LNCAP (cell line): Measurements from ENCODE around the gene VAPB.

Experiments used
- TF ChIP-seq, protein P1 (sequence below): fragments of 450-650 bp; IDR thresholded peaks from 2 replicates; pipeline ENCODE4 v1.5.1; 2017; ENCODE audit warnings: mild to moderate bottlenecking

VAPB gene

GRCh38 chr20:58471193-58472164 is 82.5 kb downstream of the VAPB start:
- TF ChIP-seq, protein P1, sequence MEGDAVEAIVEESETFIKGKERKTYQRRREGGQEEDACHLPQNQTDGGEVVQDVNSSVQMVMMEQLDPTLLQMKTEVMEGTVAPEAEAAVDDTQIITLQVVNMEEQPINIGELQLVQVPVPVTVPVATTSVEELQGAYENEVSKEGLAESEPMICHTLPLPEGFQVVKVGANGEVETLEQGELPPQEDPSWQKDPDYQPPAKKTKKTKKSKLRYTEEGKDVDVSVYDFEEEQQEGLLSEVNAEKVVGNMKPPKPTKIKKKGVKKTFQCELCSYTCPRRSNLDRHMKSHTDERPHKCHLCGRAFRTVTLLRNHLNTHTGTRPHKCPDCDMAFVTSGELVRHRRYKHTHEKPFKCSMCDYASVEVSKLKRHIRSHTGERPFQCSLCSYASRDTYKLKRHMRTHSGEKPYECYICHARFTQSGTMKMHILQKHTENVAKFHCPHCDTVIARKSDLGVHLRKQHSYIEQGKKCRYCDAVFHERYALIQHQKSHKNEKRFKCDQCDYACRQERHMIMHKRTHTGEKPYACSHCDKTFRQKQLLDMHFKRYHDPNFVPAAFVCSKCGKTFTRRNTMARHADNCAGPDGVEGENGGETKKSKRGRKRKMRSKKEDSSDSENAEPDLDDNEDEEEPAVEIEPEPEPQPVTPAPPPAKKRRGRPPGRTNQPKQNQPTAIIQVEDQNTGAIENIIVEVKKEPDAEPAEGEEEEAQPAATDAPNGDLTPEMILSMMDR = no peak

DNA sequence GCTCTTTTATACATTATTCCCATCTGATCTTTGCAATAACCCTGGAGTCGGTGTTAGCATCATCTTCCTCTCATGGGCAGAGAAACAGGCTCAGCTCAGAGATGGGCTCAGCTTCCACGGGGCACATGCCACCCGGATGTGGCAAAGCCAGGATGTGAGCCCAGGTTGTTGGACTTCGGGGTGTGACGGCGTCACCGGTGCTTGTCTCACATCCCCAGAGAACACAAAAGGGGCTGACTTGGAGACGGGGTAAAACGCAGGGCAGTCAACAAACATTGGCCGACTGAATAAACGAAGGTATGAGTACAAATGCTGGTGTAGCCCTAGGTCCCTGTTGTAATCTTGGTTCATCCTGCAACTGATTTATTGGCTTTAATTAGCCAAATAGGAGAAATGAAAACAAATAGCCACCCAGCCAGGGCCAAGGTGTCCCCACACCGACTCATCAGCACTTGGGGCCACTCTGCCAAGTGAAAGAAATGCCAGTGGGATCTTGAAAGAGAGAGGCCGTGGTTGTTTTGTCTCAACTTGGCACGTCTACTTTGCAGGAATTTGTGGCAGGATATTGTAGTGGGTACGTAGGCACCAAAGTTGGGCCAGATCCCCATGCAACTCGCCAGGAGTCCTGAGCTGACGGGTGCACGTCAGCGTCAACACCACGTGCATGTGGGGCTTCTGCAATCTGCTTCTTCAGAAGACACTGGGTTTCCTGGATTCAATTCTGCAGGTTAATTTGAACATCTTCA is 83.4 kb downstream of the VAPB start:
- TF ChIP-seq, protein P1 = no peak

GRCh38 chr20:58473453-58474425 is 84.7 kb downstream of the VAPB start:
- TF ChIP-seq, protein P1 = no peak

DNA sequence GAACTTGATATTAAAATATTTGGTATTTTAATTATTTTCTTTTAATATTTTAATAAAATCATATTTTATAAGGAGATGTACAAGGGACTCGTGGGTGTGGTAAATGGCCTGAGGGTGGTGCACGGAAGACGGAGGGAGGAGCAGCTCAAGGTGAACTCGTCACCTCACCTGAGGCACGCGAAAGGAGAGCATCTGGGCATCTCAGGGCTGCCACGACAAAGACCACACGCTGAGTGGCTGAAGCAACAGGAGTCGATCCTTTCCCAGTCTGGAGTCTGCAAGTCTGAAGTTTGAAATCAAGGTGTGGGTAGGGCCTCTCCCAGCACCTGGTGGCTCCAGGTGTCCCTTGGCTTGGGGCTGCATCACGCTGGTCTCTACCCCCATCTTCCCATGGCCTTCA is 86.4 kb downstream of the VAPB start:
- TF ChIP-seq, protein P1 = no peak

DNA sequence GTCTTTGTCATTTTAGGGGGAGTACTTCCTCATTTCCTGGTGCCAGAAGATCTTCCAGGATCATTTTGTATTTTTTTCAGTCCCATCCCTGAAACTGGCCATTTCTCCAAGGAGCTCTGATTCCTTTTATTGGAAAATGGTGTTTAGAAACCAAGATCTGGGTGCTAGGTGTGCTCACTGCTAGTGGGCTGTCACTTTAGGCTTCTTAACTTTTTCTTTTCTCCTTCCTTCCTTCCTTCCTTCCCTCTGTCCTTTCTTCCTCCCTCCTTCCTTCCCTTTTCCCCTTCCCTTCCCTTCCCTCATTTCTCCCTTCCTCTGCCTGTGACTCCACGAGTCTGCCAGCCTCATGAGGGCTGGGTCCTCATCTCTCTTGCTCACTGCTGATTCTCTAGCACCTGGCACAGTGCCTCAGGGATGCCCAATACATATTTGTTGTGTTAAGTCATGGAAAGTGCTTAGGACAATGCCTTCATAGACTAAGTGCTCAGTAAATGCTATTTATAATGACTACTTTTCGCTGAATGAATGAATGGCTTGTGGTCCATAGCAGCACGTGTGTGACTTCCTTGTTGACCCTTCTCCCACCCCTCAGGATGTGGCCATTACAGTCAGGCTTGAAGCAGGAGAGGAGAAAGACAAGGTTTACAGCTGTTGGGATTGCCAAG is 89.2 kb downstream of the VAPB start:
- TF ChIP-seq, protein P1 = no peak

DNA sequence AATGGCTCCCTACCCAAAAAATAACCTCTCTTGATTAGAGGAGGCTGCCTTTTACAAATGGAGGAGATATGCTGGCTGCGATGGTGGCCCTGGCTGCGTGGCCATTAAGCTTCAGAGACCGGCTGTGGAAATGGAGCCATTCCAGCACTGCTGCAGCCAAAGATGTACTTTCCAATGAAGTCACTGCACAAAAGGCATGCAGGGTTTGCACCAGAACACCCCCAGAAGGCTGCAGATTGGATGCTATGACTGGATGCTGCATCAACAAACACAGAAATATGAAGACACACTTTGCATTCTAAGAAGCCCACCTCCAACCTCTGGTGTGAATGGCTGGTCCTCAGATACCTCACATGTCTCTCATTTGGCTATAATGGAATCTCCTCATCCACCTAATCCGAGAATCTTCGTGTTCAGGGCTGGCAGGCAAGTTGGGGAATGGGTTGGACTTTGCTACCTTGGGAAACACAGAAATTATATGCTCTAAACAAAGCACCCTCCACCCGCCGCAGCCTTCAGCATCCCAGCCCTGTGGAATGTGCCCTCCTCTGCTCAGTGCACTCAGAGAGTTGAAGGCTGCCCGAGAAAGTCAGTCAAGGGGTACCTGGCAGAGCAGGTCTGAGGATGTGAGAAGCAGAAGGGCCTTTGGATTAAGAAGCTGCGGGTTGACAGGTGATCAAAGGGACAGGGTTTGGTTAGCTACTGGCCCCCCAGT is 90.9 kb downstream of the VAPB start:
- TF ChIP-seq, protein P1 = no peak
